AG09309 (cell line): ENCODE data around the gene MYCT1.

ENCODE experiments used
- DNase-seq: peaks from one replicate; pipeline ENCODE4 v3.0.0-alpha.2; 2010; ENCODE audit warnings: low read depth
- H3K4me3 ChIP-seq: 2 replicates; pipeline ENCODE4 v1.5.1; 2011; ENCODE audit warnings: mild to moderate bottlenecking, low read depth, low read length, moderate library complexity; ENCODE audit not compliant: control insufficient read depth
- TF ChIP-seq, protein P1 (sequence below): IDR thresholded peaks from 2 replicates; pipeline ENCODE4 v1.5.1; 2011; ENCODE audit warnings: mild to moderate bottlenecking, low read depth, low read length, inconsistent platforms; ENCODE audit not compliant: insufficient read depth, control insufficient read depth; ENCODE audit errors: missing control alignments

Gene MYCT1

GRCh38 chr6:152765331-152765730 lies 67.6 kb downstream of the MYCT1 start:
- H3K4me3 ChIP-seq: no peak overlapping the region
- DNase-seq: no peak
- TF ChIP-seq, protein P1, sequence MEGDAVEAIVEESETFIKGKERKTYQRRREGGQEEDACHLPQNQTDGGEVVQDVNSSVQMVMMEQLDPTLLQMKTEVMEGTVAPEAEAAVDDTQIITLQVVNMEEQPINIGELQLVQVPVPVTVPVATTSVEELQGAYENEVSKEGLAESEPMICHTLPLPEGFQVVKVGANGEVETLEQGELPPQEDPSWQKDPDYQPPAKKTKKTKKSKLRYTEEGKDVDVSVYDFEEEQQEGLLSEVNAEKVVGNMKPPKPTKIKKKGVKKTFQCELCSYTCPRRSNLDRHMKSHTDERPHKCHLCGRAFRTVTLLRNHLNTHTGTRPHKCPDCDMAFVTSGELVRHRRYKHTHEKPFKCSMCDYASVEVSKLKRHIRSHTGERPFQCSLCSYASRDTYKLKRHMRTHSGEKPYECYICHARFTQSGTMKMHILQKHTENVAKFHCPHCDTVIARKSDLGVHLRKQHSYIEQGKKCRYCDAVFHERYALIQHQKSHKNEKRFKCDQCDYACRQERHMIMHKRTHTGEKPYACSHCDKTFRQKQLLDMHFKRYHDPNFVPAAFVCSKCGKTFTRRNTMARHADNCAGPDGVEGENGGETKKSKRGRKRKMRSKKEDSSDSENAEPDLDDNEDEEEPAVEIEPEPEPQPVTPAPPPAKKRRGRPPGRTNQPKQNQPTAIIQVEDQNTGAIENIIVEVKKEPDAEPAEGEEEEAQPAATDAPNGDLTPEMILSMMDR: no peak

DNA sequence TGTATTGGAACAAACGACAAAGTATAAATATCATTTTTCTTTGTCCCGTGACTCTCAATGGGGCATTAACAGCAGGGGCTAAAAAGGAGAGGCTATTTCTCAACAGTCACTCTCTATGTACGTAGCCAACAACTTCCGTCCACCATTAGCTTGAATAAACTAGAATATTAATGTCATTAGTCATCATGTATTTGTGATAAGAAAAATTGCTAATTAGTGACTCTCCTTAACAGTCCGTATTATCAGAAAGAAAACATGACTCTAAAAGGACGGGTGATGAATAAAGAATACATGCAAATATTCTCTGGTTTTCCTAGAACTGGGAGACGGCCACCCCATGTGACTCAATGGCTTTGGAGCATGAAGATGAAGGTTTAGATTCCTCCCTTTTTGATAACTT lies 71.5 kb downstream of the MYCT1 start:
- no peak for DNase-seq
- TF ChIP-seq, protein P1: no peak
- no peak overlapping the region for H3K4me3 ChIP-seq

- TF ChIP-seq, protein P1: no peak
- no peak overlapping the region for H3K4me3 ChIP-seq
- DNase-seq: no peak
These were observed 72.3 kb downstream of the MYCT1 start for GRCh38 chr6:152769993-152770392.

- DNase-seq: no peak
- TF ChIP-seq, protein P1: no peak
- no peak overlapping the region for H3K4me3 ChIP-seq
These were observed 73.5 kb downstream of the MYCT1 start for GRCh38 chr6:152771061-152771687.
